DND-41 (cell line): ENCODE data around the gene MTREX.

ENCODE experiments used
- ATAC-seq: fragments of 200-7000 bp; cut with Tn5 transposase; 3 replicates; pipeline ENCODE4 v1.9.1; 2021; ENCODE audit warnings: low read depth; ENCODE audit not compliant: insufficient read depth
- DNase-seq: peaks from one replicate; pipeline ENCODE4 v3.0.0-alpha.2; 2020
- H2AFZ ChIP-seq: 2 replicates; pipeline ENCODE4 v1.6.0; 2012; ENCODE audit warnings: low read depth, low read length
- H3K27ac ChIP-seq: 2 replicates; pipeline ENCODE4 v1.5.1; 2012; ENCODE audit warnings: low read length, inconsistent platforms
- H3K27me3 ChIP-seq: fragments of 200-600 bp; sonication (generic); 2 replicates; pipeline ENCODE4 v1.6.0; 2012; ENCODE audit warnings: low read length, mild to moderate bottlenecking, inconsistent platforms; ENCODE audit not compliant: insufficient read depth, poor library complexity
- H3K36me3 ChIP-seq: 2 replicates; pipeline ENCODE4 v1.5.1; 2012; ENCODE audit warnings: low read length, inconsistent platforms; ENCODE audit not compliant: insufficient read depth
- H3K4me1 ChIP-seq: 2 replicates; pipeline ENCODE4 v1.5.1; 2012; ENCODE audit warnings: mild to moderate bottlenecking, low read length; ENCODE audit not compliant: insufficient read depth
- H3K4me2 ChIP-seq: 2 replicates; pipeline ENCODE4 v1.6.0; 2012; ENCODE audit warnings: mild to moderate bottlenecking, moderate library complexity, low read length, inconsistent platforms; ENCODE audit not compliant: insufficient read depth
- H3K4me3 ChIP-seq, 2 experiments: fragments of 200-600 bp in 1 of 2; shearing (Covaris generic) in 1 of 2; 2 replicates each; pipeline ENCODE4 v1.5.1; 2012 to 2016; ENCODE audit warnings: inconsistent platforms in 2 of 2, low read length in 2 of 2, mild to moderate bottlenecking in 2 of 2, low read depth in 1 of 2, moderate library complexity in 1 of 2
- H3K79me2 ChIP-seq: 2 replicates; pipeline ENCODE4 v1.6.0; 2012; ENCODE audit warnings: low read length, inconsistent platforms; ENCODE audit not compliant: insufficient read depth
- H3K9ac ChIP-seq: 2 replicates; pipeline ENCODE4 v1.6.0; 2012; ENCODE audit warnings: low read depth, mild to moderate bottlenecking, inconsistent platforms, low read length, moderate library complexity
- H3K9me3 ChIP-seq: 2 replicates; pipeline ENCODE4 v1.5.1; 2012; ENCODE audit warnings: low read length, moderate library complexity, mild to moderate bottlenecking, inconsistent platforms; ENCODE audit not compliant: insufficient read depth, severe bottlenecking
- H4K20me1 ChIP-seq: 2 replicates; pipeline ENCODE4 v1.6.0; 2012; ENCODE audit warnings: low read length; ENCODE audit not compliant: insufficient read depth
- EZH2 ChIP-seq: IDR thresholded peaks from 3 replicates; pipeline ENCODE4 v1.6.1; 2012; ENCODE audit warnings: borderline replicate concordance, low read depth, mild to moderate bottlenecking, moderate library complexity, low read length, inconsistent platforms; ENCODE audit not compliant: severe bottlenecking
- TF ChIP-seq, protein P1 (sequence below): IDR thresholded peaks from 2 replicates; pipeline ENCODE4 v1.5.1; 2012; ENCODE audit warnings: borderline replicate concordance, low read length, moderate library complexity, mild to moderate bottlenecking; ENCODE audit not compliant: poor library complexity, severe bottlenecking; ENCODE audit errors: extremely low read depth

The MTREX gene

DNA sequence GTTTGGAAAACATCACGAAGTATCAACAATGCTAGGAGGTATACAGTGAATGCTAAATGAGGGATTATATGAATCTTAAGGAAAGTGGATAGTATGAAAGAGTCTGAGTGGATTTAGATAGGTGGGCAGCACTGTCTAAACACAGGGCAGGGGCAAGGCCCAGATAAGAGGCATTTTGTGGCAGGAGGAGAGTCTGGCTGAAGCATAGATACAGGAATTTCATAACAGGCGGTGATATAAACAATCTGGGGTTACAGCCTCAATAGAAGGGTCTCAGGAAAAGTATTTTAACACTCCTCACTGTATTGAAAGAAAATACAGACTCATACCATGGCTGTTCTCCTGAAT, 130.0 kb downstream of the MTREX start:
- no peaks in the 10 kb centered on the region for H3K27me3 ChIP-seq
- no peaks in the 10 kb centered on the region for H3K79me2 ChIP-seq
- H4K20me1 ChIP-seq, result no peaks in the 10 kb centered on the region
- H3K4me1 ChIP-seq, result no peaks in the 10 kb centered on the region
- TF ChIP-seq EZH2, result no peak
- TF ChIP-seq, protein P1, sequence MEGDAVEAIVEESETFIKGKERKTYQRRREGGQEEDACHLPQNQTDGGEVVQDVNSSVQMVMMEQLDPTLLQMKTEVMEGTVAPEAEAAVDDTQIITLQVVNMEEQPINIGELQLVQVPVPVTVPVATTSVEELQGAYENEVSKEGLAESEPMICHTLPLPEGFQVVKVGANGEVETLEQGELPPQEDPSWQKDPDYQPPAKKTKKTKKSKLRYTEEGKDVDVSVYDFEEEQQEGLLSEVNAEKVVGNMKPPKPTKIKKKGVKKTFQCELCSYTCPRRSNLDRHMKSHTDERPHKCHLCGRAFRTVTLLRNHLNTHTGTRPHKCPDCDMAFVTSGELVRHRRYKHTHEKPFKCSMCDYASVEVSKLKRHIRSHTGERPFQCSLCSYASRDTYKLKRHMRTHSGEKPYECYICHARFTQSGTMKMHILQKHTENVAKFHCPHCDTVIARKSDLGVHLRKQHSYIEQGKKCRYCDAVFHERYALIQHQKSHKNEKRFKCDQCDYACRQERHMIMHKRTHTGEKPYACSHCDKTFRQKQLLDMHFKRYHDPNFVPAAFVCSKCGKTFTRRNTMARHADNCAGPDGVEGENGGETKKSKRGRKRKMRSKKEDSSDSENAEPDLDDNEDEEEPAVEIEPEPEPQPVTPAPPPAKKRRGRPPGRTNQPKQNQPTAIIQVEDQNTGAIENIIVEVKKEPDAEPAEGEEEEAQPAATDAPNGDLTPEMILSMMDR, result no peak
- no peak overlapping the region for H2AFZ ChIP-seq
- peaks cover 50% of the 10 kb centered on the region for H3K36me3 ChIP-seq
- no peak for ATAC-seq
- no peak overlapping the region for H3K27ac ChIP-seq
- no peak overlapping the region for H3K4me3 ChIP-seq
- no peak for DNase-seq
- H3K4me2 ChIP-seq, result no peak overlapping the region
- no peaks in the 10 kb centered on the region for H3K9me3 ChIP-seq
- H3K9ac ChIP-seq, result no peak overlapping the region

DNA sequence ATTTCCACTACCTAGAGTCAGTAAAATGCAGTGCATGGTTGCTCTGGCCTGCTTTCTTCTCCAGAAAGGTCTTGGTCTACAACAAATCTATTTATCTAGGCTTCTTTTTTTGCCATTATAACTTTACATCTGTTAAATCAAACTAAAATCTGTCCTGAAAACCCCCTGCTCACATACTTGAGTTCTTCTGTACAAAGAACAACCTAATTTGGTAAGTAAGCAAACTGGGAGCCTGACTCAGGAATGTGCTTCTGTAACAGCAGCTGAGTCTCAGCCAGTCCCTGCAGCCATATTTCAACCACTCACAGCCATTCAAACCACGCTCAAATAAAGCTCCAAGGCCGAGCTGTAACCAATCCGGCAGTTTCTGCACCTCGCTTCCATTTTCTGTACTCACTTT, 131.2 kb downstream of the MTREX start:
- no peaks in the 10 kb centered on the region for H3K79me2 ChIP-seq
- no peak for TF ChIP-seq EZH2
- TF ChIP-seq, protein P1, result no peak
- DNase-seq (no peak), ATAC-seq (no peak)
- no peaks in the 10 kb centered on the region for H3K9me3 ChIP-seq
- H3K4me1 ChIP-seq, result no peaks in the 10 kb centered on the region
- no peak overlapping the region for H3K9ac ChIP-seq
- H3K27me3 ChIP-seq, result no peaks in the 10 kb centered on the region
- no peak overlapping the region for H3K27ac ChIP-seq
- H2AFZ ChIP-seq, result no peak overlapping the region
- no peaks in the 10 kb centered on the region for H4K20me1 ChIP-seq
- no peak overlapping the region for H3K4me2 ChIP-seq
- no peak overlapping the region for H3K4me3 ChIP-seq
- H3K36me3 ChIP-seq, result peaks cover 49% of the 10 kb centered on the region

DNA sequence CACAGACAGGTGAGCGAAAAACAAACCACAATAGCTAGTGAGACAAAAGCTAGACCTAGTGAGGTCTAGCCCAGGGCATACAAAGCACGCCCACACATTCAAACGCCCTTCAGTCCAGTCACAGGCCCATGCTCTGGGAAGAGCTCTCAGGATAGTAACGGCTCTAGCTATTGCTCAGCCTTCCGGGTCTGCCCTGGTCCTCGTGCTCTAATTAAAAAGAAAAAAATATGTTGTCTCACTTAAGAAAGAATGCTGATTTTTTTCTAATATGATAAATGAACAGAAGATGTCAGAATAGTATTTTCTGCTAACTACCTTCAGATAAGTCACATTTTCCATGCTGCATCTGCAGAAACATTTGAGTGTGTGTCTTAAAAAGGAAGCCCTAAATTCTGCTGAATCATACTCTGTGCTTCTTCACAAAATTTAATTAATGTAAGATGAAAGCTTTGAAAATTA, 132.4 kb downstream of the MTREX start:
- H3K4me2 ChIP-seq, result no peak overlapping the region
- H3K36me3 ChIP-seq, result peaks cover 49% of the 10 kb centered on the region
- H3K27me3 ChIP-seq, result no peaks in the 10 kb centered on the region
- no peak overlapping the region for H3K27ac ChIP-seq
- H3K4me3 ChIP-seq, result no peak overlapping the region
- no peaks in the 10 kb centered on the region for H3K79me2 ChIP-seq
- no peaks in the 10 kb centered on the region for H3K9me3 ChIP-seq
- TF ChIP-seq, protein P1, result no peak
- no peak overlapping the region for H3K9ac ChIP-seq
- ATAC-seq (no peak), DNase-seq (no peak)
- H3K4me1 ChIP-seq, result no peaks in the 10 kb centered on the region
- H2AFZ ChIP-seq, result no peak overlapping the region
- H4K20me1 ChIP-seq, result no peaks in the 10 kb centered on the region
